NB4 (cell line): Measurements from ENCODE around the gene TFCP2L1.

Experiments used
- DNase-seq: peaks from one replicate; pipeline ENCODE4 v3.0.0; 2010; ENCODE audit warnings: low read depth
- H3K4me3 ChIP-seq: one replicate; pipeline ENCODE4 v1.5.1; 2011; ENCODE audit warnings: mild to moderate bottlenecking, low read depth, low read length, moderate library complexity
- CTCF ChIP-seq: IDR thresholded peaks from one replicate; pipeline ENCODE4 v1.5.1; 2012; ENCODE audit warnings: low read depth, low read length
- MAX ChIP-seq: IDR thresholded peaks from 2 replicates; pipeline ENCODE4 v1.6.1; 2011; ENCODE audit warnings: low read depth, low read length
- MYC ChIP-seq: IDR thresholded peaks from 2 replicates; pipeline ENCODE4 v1.6.1; 2011; ENCODE audit warnings: low read depth, low read length
- POLR2A ChIP-seq: IDR thresholded peaks from 2 replicates; pipeline ENCODE4 v1.6.1; 2011; ENCODE audit warnings: mild to moderate bottlenecking; ENCODE audit not compliant: insufficient read length; ENCODE audit errors: extremely low read depth

TFCP2L1 gene

GRCh38 chr2:121283670-121284462, 1.1 kb downstream of the TFCP2L1 start:
- H3K4me3 ChIP-seq, result no peak overlapping the region
- no peak for DNase-seq
- no peak for TF ChIP-seq MAX
- TF ChIP-seq CTCF, result no peak
- TF ChIP-seq POLR2A, result no peak
- TF ChIP-seq MYC, result no peak

DNA sequence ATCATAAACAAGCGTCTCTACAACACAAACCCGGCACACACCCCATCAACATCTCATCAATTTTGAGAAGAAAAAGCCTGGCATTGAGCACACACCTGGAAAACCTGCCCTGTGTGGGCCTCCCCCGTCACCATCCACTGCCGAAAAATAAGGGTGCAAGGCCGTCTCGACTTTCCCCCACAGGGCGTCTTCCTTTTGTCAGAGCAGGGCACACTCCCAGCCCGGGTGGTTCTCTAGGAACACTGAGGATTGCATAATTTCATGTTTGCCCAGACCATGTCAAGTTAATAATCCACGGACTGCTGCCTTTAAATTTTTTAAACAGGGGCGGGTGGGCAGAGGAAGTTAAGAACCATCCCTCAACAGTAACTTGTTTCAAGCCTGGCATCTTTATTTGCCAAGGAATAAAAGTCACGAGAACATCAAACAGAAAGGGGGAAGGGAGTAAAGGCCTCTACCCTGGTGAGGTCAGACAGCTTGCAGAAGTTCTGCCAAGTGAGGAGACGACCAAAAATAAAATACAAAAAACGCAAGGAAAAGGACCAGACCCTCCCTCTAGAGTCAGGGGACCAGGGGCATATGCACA, 2.1 kb downstream of the TFCP2L1 start:
- no peak for TF ChIP-seq MYC
- no peak for TF ChIP-seq CTCF
- TF ChIP-seq POLR2A, result no peak
- no peak for TF ChIP-seq MAX
- H3K4me3 ChIP-seq, result no peak overlapping the region
- no peak for DNase-seq

DNA sequence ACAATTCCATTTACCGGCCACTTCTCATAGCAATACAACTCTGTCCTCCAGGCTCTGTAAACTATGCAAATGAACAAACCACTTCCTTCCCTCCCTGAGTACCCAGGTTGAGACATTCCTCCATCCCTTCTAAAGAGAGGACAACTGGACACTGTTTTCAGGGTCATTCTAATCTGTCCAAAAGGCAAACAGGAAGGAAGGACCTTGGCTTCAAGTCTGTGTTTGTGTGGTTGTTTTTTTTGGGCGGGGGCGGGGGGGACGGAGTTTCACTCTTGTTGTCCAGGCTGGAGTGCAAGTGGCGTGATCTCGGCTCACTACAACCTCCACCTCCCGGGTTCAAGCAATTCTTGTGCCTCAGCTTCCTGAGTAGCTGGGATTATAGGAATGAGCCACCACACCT, 3.3 kb downstream of the TFCP2L1 start:
- DNase-seq, result no peak
- no peak overlapping the region for H3K4me3 ChIP-seq
- TF ChIP-seq POLR2A, result no peak
- TF ChIP-seq MYC, result no peak
- no peak for TF ChIP-seq CTCF
- TF ChIP-seq MAX, result no peak

DNA sequence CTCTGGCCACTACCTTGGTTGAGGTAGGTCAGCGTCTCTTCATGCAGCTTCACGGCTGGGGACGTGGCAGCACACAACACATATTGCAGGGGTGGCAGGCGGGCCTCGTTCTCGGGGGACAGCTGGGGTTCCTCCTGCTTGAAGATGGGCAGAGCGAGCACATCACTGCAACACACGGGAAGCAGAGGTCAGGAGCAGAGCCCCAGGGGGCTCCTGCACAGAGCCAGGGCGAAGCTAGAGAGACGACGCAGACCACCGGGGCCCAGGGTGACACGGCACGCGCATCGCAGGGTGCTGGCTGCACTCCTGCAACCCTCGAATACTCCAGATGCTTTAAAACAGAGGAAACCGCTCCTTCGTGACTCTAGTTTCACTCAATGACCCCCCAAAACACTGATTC, 3.9 kb downstream of the TFCP2L1 start:
- H3K4me3 ChIP-seq, result no peak overlapping the region
- DNase-seq, result no peak
- no peak for TF ChIP-seq POLR2A
- TF ChIP-seq MAX, result no peak
- no peak for TF ChIP-seq CTCF
- TF ChIP-seq MYC, result no peak

- TF ChIP-seq CTCF, result no peak
- TF ChIP-seq MYC, result no peak
- TF ChIP-seq POLR2A, result no peak
- TF ChIP-seq MAX, result no peak
- H3K4me3 ChIP-seq, result no peak overlapping the region
- no peak for DNase-seq
These were observed 5.4 kb downstream of the TFCP2L1 start for GRCh38 chr2:121279476-121280220.
